Neural cell (in vitro differentiated cells): ENCODE results near the gene DCAF15. TPM values are rescaled to one million over a fixed set of nuclear protein-coding genes. Genes with fewer than 3 reads are reported as not detected.

Source experiments
- H2AFZ ChIP-seq: fragments of 200-600, 300-800 bp; sonication (generic), shearing (Covaris generic); 2 replicates; pipeline ENCODE4 v1.6.0; 2014; ENCODE audit warnings: low read depth, mild to moderate bottlenecking, antibody characterized with exemption, low read length, moderate library complexity
- H3F3A ChIP-seq: fragments of 200-600 bp; shearing (Covaris generic); 2 replicates; pipeline ENCODE4 v1.6.1; 2016; ENCODE audit warnings: mild to moderate bottlenecking, moderate library complexity, mixed read lengths, antibody characterized with exemption, low read length; ENCODE audit not compliant: insufficient read depth, poor library complexity, severe bottlenecking
- H3K27ac ChIP-seq: fragments of 200-600, 300-800 bp; sonication (generic), shearing (Covaris generic); 2 replicates; pipeline ENCODE4 v1.5.1; 2014; ENCODE audit warnings: mild to moderate bottlenecking, low read length, moderate library complexity
- H3K27me3 ChIP-seq: fragments of 300-800, 200-600 bp; sonication (generic), shearing (Covaris generic); 2 replicates; pipeline ENCODE4 v1.6.0; 2014; ENCODE audit warnings: mild to moderate bottlenecking, low read depth, low read length, moderate library complexity; ENCODE audit not compliant: insufficient read depth
- H3K36me3 ChIP-seq: fragments of 300-800, 200-600 bp; sonication (generic), shearing (Covaris generic); 2 replicates; pipeline ENCODE4 v1.5.1; 2014; ENCODE audit warnings: mild to moderate bottlenecking, antibody characterized with exemption, low read length, moderate library complexity; ENCODE audit not compliant: insufficient read depth
- H3K4me2 ChIP-seq: fragments of 300-800, 200-600 bp; sonication (generic), shearing (Covaris generic); 2 replicates; pipeline ENCODE4 v1.6.0; 2014; ENCODE audit warnings: mild to moderate bottlenecking, low read length
- H3K4me3 ChIP-seq: fragments of 300-800, 200-600 bp; sonication (generic), shearing (Covaris generic); 2 replicates; pipeline ENCODE4 v1.5.1; 2014; ENCODE audit warnings: mild to moderate bottlenecking, low read length, moderate library complexity
- H3K79me2 ChIP-seq: fragments of 200-600 bp; shearing (Covaris generic); replicated peaks from 2 replicates; pipeline ENCODE4 v1.6.0; 2014; ENCODE audit warnings: mild to moderate bottlenecking, low read length, moderate library complexity; ENCODE audit not compliant: insufficient read depth
- H3K9ac ChIP-seq: fragments of 300-800, 200-600 bp; sonication (generic), shearing (Covaris generic); 2 replicates; pipeline ENCODE4 v1.6.1; 2016; ENCODE audit warnings: mild to moderate bottlenecking, low read length, mixed read lengths
- H3K9me2 ChIP-seq: fragments of 200-600 bp; shearing (Covaris generic); 2 replicates; pipeline ENCODE4 v1.6.1; 2016; ENCODE audit warnings: mild to moderate bottlenecking, low read length, mixed read lengths; ENCODE audit not compliant: insufficient read depth
- H3K9me3 ChIP-seq: fragments of 200-600, 300-800 bp; sonication (generic), shearing (Covaris generic); 2 replicates; pipeline ENCODE4 v1.6.1; 2016; ENCODE audit warnings: mild to moderate bottlenecking, mixed run types, low read length, moderate library complexity, mixed read lengths
- H4K20me1 ChIP-seq: fragments of 200-600 bp; shearing (Covaris generic); 2 replicates; pipeline ENCODE4 v1.6.1; 2016; ENCODE audit warnings: mild to moderate bottlenecking, mixed run types; ENCODE audit not compliant: insufficient read depth
- CTCF ChIP-seq: fragments of 450-650 bp; IDR thresholded peaks from 2 replicates; pipeline ENCODE4 v1.5.1; 2014; ENCODE audit warnings: antibody characterized with exemption, mild to moderate bottlenecking, moderate library complexity; ENCODE audit not compliant: poor library complexity, severe bottlenecking
- EP300 ChIP-seq: fragments of 450-650 bp; conservative IDR thresholded peaks from 2 replicates; pipeline ENCODE4 v1.6.1; 2014; ENCODE audit warnings: antibody characterized with exemption, mild to moderate bottlenecking, moderate library complexity; ENCODE audit not compliant: poor library complexity, severe bottlenecking
- EZH2 ChIP-seq: fragments of 200-600, 300-800 bp; shearing (Covaris generic), sonication (generic); IDR thresholded peaks from 2 replicates; pipeline ENCODE4 v1.6.1; 2014; ENCODE audit warnings: antibody characterized with exemption, low read length, borderline replicate concordance, mild to moderate bottlenecking; ENCODE audit not compliant: insufficient read depth, poor library complexity, severe bottlenecking
- MXI1 ChIP-seq: fragments of 450-650 bp; conservative IDR thresholded peaks from 2 replicates; pipeline ENCODE4 v1.6.1; 2014; ENCODE audit warnings: antibody characterized with exemption, mild to moderate bottlenecking; ENCODE audit not compliant: poor library complexity, severe bottlenecking
- POLR2AphosphoS5 ChIP-seq: IDR thresholded peaks from 2 replicates; pipeline ENCODE4 v1.6.1; 2012
- RAD21 ChIP-seq: fragments of 450-650 bp; conservative IDR thresholded peaks from 2 replicates; pipeline ENCODE4 v1.6.1; 2014; ENCODE audit warnings: antibody characterized with exemption, mild to moderate bottlenecking, moderate library complexity
- REST ChIP-seq: IDR thresholded peaks from 2 replicates; pipeline ENCODE4 v1.6.1; 2012; ENCODE audit warnings: borderline replicate concordance
- SMC3 ChIP-seq: fragments of 450-650 bp; conservative IDR thresholded peaks from 2 replicates; pipeline ENCODE4 v1.6.1; 2014; ENCODE audit warnings: antibody characterized with exemption, mild to moderate bottlenecking, moderate library complexity; ENCODE audit not compliant: poor library complexity
- TAF1 ChIP-seq: IDR thresholded peaks from 2 replicates; pipeline ENCODE4 v1.6.1; 2012; ENCODE audit warnings: low read depth
- polyA plus RNA-seq: library from polyadenylated mRNA; depleted of rRNA; stranded (reverse); fragments of >200 nt; gene quantifications from 2 replicates; pipeline ENCODE4 v1.2.3, GENCODE V29; 2014

The DCAF15 gene
- polyA plus RNA-seq, 1 donor from 2014 or later: 39.4 TPM

- no peak for TF ChIP-seq POLR2AphosphoS5
- no peak for TF ChIP-seq EZH2
- no peak for TF ChIP-seq CTCF
- TF ChIP-seq EP300: no peak
- no peak for TF ChIP-seq REST
- TF ChIP-seq RAD21: no peak
- no peak for TF ChIP-seq MXI1
- no peak for TF ChIP-seq TAF1
- TF ChIP-seq SMC3: no peak
- no peaks in the 10 kb centered on the region for H3K27me3 ChIP-seq
- no peak overlapping the region for H3K4me2 ChIP-seq
- H3K9me3 ChIP-seq: peaks cover 7% of the 10 kb centered on the region
- H3K9ac ChIP-seq: no peak overlapping the region
- no peaks in the 10 kb centered on the region for H3K9me2 ChIP-seq
- H3K79me2 ChIP-seq: peaks cover 26% of the 10 kb centered on the region
- H3K36me3 ChIP-seq: no peaks in the 10 kb centered on the region
- no peak overlapping the region for H3K27ac ChIP-seq
- no peaks in the 10 kb centered on the region for H4K20me1 ChIP-seq
- H3K4me3 ChIP-seq: no peak overlapping the region
- H2AFZ ChIP-seq: no peak overlapping the region
- no peaks in the 10 kb centered on the region for H3F3A ChIP-seq
Measured at GRCh38 chr19:13997631-13997962, 45.3 kb downstream of the DCAF15 start.

GRCh38 chr19:13998426-13998825, 46.1 kb downstream of the DCAF15 start:
- TF ChIP-seq EZH2 (no peak), CTCF (no peak), RAD21 (no peak), TAF1 (no peak), REST (no peak), SMC3 (no peak), MXI1 (no peak)
- Histone ChIP-seq H3K36me3 (no peaks in the 10 kb centered on the region), H3K27me3 (no peaks in the 10 kb centered on the region), H3F3A (no peaks in the 10 kb centered on the region), H3K9ac (no peak overlapping the region), H3K4me2 (no peak overlapping the region), H3K27ac (no peak overlapping the region), H3K79me2 (peaks cover 26% of the 10 kb centered on the region), H3K9me2 (no peaks in the 10 kb centered on the region), H3K9me3 (peaks cover 7% of the 10 kb centered on the region), H4K20me1 (no peaks in the 10 kb centered on the region), H2AFZ (no peak overlapping the region), H3K4me3 (no peak overlapping the region)
